Esophagus (tissue), 2 donors: ENCODE measurements around the gene NPBWR2. TPM values are rescaled to one million over a fixed set of nuclear protein-coding genes. Genes with fewer than 3 reads are reported as not detected.

ENCODE experiments used
- H3K27ac ChIP-seq, 2 donors: one replicate each; pipeline ENCODE4 v1.5.1; 2013; ENCODE audit warnings: low read depth in 2 of 2, mild to moderate bottlenecking in 2 of 2, inconsistent platforms in 1 of 2, low read length in 1 of 2, moderate library complexity in 1 of 2
- H3K27me3 ChIP-seq, 2 donors: one replicate each; pipeline ENCODE4 v1.6.1; 2013; ENCODE audit warnings: low read length in 2 of 2, control low read depth in 1 of 2, mild to moderate bottlenecking in 1 of 2; ENCODE audit not compliant: insufficient read depth in 2 of 2, control insufficient read depth in 1 of 2
- H3K36me3 ChIP-seq, 2 donors: one replicate each; pipeline ENCODE4 v1.6.1; 2013; ENCODE audit warnings: low read length in 1 of 2; ENCODE audit not compliant: control insufficient read depth in 2 of 2, insufficient read depth in 2 of 2
- H3K4me1 ChIP-seq, 2 donors: one replicate each; pipeline ENCODE4 v1.6.1; 2013; ENCODE audit warnings: low read length in 1 of 2; ENCODE audit not compliant: control insufficient read depth in 2 of 2, insufficient read depth in 2 of 2
- H3K4me3 ChIP-seq, 2 donors: one replicate each; pipeline ENCODE4 v1.5.1; 2013; ENCODE audit warnings: low read length in 2 of 2, mild to moderate bottlenecking in 2 of 2, low read depth in 1 of 2, moderate library complexity in 1 of 2
- H3K9me3 ChIP-seq, 2 donors: one replicate each; pipeline ENCODE4 v1.6.1; 2013; ENCODE audit warnings: mild to moderate bottlenecking in 2 of 2, low read depth in 1 of 2, low read length in 1 of 2, moderate library complexity in 1 of 2; ENCODE audit not compliant: control insufficient read depth in 2 of 2, insufficient read depth in 1 of 2
- WGBS, 2 donors: extraction: QIAGEN DNeasy Blood & Tissue Kit; methylation state at CpG; one replicate each; pipeline ENCODE4 v1.1.7; 2013; 5-methylcytosine and 5-hydroxymethylcytosine counted together
- polyA plus RNA-seq, 2 donors: library from polyadenylated mRNA; stranded (reverse); fragments of 200-250 nt; gene quantifications; one replicate each; pipeline ENCODE4 v1.2.3, GENCODE V29; 2013
- donor health status: healthy with polysubstance abuse.
- donor health status: Bipolar disorder and iron deficiency.

The NPBWR2 gene
- polyA plus RNA-seq, 2 donors, result not detected

DNA sequence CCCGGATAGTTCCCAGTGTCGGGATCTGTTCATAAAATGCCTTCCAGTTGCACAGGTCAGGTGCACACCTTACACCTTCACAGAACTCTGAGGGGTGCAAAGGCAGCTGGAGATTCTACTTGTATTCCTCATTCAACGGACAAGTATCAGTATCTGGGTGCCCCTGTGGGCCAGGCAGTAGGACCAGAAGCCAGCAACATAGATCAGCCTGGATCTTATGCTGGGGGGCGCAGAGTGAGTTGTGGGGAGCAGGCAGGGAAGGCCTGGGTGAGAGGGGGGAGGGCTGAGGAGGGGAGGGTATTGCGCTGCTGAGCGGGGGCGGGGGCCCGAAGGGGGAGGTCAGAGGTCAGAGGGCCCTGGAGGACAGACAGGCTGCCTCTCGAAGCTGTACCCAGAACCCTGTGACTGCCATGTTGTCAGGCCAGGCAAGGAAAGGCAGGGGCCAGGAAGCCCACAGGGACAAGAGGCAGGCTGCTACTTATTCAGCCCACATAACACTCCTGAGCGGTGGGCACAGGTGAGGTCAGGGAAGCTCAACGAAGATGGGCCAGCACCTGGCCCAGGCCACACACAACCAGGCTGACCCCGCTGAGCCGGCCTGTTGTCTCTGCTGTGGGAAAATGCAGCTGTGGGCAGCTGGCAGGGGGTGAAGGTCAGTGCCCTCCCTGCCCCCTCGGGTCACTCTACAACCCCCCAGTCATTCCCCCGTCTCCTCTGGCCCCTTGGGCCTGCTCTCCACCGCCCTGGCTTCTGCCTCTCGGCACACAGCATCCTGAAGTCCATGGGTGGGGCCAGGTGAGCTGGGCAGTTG lies 26.3 kb downstream of the NPBWR2 start:
- no peak overlapping the region for H3K4me3 ChIP-seq
- no peaks in the 10 kb centered on the region for H3K27me3 ChIP-seq
- no peaks in the 10 kb centered on the region for H3K9me3 ChIP-seq
- H3K27ac ChIP-seq, result no peak overlapping the region
- WGBS, 2 donors, result 72 to 75% methylated on average over 17 of the region's 17 CpGs
- peaks cover 0 to 3% of the 10 kb centered on the region in 2 donors for H3K36me3 ChIP-seq
- H3K4me1 ChIP-seq, result peaks cover 5 to 20% of the 10 kb centered on the region in 2 donors

DNA sequence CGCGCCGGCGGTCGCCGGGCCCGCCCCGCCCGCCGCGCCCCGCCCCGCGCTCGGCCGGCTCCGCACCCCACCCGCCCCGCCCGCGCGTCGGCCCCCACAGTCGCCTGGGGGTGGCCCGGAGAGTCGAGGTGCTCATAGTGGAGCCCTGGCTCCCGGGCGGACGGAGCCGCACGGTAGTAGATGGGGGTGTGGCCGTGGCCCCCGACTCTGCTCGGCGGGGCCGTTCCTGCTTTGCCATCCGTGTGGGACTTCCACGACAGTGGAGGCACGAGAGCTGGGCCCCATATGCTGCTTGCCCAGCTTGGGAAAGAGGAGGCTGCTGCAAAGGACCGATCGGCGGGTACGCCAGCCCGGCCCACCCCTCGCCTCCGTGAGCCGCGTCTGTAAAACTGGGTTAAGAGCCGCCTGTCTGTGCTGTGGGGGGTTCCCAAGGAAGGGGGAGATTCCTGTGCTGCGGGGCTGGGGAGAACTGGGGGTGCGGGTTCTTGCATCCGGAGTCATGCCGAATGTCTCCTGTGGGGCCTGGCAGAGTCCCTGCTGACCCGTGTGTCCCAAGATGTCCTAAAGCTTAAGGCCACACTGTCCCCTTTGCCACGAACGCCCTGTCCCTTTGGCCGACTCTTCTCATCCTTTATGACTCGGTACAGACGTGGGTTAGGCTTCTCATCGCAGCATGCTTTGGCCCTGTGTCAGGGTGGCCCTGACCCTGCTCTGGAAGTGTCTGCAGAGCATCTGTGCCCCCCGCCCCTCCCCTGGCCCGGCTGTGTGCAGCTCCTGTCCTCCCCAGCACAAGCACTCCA lies 27.2 kb downstream of the NPBWR2 start, which contains the start of gene OPRL1:
Gene OPRL1, plus strand, starts transcription at position 70 of the 800 bp plus-strand sequence. CDS start 12,639 bp downstream, outside the sequence.
- H3K27me3 ChIP-seq, result no peaks in the 10 kb centered on the region
- peaks cover 5 to 20% of the 10 kb centered on the region in 2 donors for H3K4me1 ChIP-seq
- H3K36me3 ChIP-seq, result peaks cover 0 to 6% of the 10 kb centered on the region in 2 donors
- peak within 1 kb of the TSS; percentile 69 to 70 for H3K4me3 ChIP-seq
- H3K27ac ChIP-seq, result peak within 1 kb of the TSS; percentile 79 to 80
- 6 to 10% methylated on average over 39 to 62 of the region's 62 CpGs for WGBS, 2 donors
- no peaks in the 10 kb centered on the region for H3K9me3 ChIP-seq

DNA sequence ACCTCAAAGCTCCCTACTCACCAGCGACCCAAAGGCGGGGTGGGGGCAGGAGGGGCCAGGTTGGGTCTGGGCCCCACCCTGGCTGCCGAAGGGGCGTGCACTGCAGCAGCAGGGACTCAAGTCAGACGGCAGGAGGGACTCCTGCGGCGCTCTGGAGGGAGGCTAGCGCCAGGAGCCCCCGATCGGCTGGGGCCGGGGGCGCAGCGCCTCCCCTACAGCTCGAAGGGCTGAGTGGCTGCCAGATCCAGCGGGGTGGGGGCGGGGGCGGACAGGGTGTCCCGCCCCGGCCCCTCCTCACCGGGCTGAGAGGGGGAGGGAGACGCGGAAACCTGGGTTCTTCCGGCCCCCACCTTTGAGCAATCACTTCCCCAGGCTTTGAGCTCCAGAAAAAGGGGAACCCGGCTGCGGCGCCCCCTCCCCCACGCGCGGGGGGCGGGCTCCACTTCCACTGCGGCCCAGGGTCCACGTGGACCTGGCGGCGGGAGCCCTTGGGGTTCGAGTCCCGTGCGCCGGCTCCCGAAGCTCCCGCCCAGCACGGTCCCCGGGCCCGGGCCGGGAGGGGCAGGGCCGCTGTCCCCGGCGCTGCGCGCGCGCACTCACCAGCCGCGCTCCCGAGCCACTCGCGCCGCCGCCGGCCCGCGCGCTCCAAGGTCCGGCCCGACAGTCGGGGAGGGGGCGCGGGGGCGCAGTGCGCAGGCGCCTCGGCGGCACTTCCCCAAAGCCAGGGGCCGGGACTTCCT lies 27.9 kb downstream of the NPBWR2 start, which contains the start of gene RGS19:
Gene RGS19, minus strand, starts transcription at position 246 of the 740 bp plus-strand sequence. CDS start 2,632 bp downstream, outside the sequence.
- Histone ChIP-seq H3K36me3 (peaks cover 0 to 13% of the 10 kb centered on the region in 2 donors), H3K27ac (peak within 1 kb of the TSS; percentile 79 to 80), H3K4me1 (peaks cover 5 to 21% of the 10 kb centered on the region in 2 donors), H3K4me3 (peak within 1 kb of the TSS; percentile 69 to 70), H3K9me3 (no peaks in the 10 kb centered on the region), H3K27me3 (no peaks in the 10 kb centered on the region)
- WGBS, 2 donors, result 0 to 1% methylated on average over 38 to 73 of the region's 73 CpGs

DNA sequence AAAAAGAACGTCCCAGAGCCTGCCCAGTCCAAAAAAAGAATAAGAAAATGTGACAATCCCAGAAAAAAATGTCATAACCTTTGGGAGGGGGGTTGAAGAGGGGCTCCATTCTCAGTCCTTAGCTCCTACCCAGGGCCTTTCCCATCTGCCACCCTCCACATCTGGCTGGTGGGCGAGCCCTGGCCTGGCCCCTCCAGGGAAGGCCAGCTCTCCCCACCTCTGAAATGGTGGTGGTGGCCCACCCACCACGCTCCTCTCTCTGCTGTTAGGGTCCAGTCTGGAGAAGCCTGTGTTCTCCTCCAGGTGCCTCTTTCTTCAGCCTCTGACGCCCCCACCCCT lies 28.5 kb downstream of the NPBWR2 start:
- WGBS, 2 donors, result 8 to 11% methylated on average over 4 of the region's 4 CpGs
- peak overlapping the region; percentile 34 to 79 for H3K27ac ChIP-seq
- H3K36me3 ChIP-seq, result peaks cover 1 to 18% of the 10 kb centered on the region in 2 donors
- H3K4me1 ChIP-seq, result peaks cover 5 to 24% of the 10 kb centered on the region in 2 donors
- peaks cover 0 to 3% of the 10 kb centered on the region in 2 donors for H3K9me3 ChIP-seq
- no peaks in the 10 kb centered on the region for H3K27me3 ChIP-seq
- H3K4me3 ChIP-seq, result peak overlapping the region; percentile 69 to 70

DNA sequence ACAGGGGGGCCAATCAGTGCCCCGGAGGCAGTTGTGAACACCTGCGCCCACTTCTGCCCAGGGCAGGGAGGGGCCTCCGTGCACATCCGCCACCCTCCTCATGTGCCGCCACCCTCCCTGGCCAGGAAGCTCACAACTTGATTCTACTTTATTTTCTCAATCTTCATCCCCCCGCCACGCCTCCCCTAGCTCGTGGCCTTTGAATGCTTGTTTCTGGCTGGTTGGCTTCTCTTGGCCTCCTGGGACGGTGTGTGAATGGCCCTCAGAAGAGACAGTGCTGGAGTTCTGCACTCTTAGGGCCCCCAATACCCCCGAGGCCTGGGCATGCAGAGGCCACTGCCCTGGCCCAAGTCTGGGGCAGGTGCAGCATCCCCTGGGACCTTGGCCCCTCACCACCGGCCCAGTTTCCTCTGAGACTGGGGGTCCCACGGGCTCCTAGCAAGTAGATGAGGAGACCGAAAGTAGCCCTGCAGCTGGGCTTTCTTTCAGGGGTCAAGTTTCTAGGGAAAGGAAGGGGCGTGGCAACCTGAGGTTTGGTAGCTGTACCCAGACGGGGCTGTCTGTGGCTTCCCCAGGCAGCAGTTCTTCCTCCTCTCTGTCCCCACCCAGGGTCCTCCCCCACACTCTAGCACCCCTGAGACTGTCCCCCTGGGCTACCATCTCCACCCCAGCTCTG lies 29.4 kb downstream of the NPBWR2 start:
- WGBS, 2 donors, result 37 to 47% methylated on average over 15 of the region's 15 CpGs
- Histone ChIP-seq H3K27me3 (no peaks in the 10 kb centered on the region), H3K9me3 (peaks cover 0 to 6% of the 10 kb centered on the region in 2 donors), H3K27ac (peak overlapping the region; percentile 23 to 24), H3K4me1 (peaks cover 5 to 20% of the 10 kb centered on the region in 2 donors), H3K4me3 (peak overlapping the region; percentile 35 to 70), H3K36me3 (peaks cover 2 to 25% of the 10 kb centered on the region in 2 donors)

DNA sequence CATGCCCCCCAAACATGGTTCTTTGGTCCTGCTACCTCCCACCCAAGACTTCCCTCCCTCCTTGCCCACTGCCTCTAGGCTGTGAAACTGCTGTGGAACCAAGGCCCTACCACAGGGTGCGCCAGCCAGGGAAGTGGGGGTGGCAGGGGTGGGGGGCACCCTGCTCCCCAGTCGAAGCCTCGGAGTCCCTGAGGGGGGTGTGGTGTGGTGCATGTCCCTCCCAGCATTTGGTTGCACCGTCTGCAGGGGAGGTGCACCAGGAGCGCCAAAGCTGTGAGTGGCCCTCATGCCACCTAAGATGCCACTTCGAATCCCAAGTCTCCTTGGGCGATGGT lies 29.9 kb downstream of the NPBWR2 start:
- H3K27me3 ChIP-seq, result no peaks in the 10 kb centered on the region
- WGBS, 2 donors, result 61 to 81% methylated on average over 7 of the region's 7 CpGs
- peak overlapping the region; percentile 7 to 35 for H3K4me3 ChIP-seq
- H3K9me3 ChIP-seq, result peaks cover 0 to 6% of the 10 kb centered on the region in 2 donors
- peak overlapping the region in 1 of 2 donors; percentile 19 for H3K27ac ChIP-seq
- peaks cover 5 to 19% of the 10 kb centered on the region in 2 donors for H3K4me1 ChIP-seq
- H3K36me3 ChIP-seq, result peaks cover 2 to 29% of the 10 kb centered on the region in 2 donors

DNA sequence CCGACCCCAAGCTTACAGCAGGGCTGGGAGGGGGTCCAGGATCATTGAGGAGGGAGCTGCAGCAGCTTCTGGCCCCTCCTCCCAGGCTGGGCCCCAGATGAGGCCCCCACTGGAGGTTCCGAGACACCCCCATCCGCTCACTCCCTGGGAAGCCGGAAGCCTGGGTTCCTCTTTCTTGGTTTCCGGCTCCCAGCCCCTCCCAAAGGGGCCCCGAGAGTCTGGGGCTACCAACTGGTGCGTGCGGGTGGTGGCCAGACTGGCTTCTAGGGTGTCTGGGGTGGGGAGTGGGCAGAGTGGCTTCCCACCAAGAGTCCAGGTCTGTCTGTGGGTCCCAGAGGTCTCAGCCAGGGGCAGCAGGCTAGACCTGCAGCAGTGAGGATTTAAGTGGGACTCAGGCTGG lies 30.3 kb downstream of the NPBWR2 start:
- Histone ChIP-seq H3K27me3 (no peaks in the 10 kb centered on the region), H3K9me3 (peaks cover 0 to 6% of the 10 kb centered on the region in 2 donors), H3K27ac (no peak overlapping the region), H3K4me1 (peaks cover 5 to 19% of the 10 kb centered on the region in 2 donors), H3K4me3 (peak overlapping the region in 1 of 2 donors; percentile 7), H3K36me3 (peaks cover 2 to 29% of the 10 kb centered on the region in 2 donors)
- 72 to 80% methylated on average over 8 of the region's 8 CpGs for WGBS, 2 donors

DNA sequence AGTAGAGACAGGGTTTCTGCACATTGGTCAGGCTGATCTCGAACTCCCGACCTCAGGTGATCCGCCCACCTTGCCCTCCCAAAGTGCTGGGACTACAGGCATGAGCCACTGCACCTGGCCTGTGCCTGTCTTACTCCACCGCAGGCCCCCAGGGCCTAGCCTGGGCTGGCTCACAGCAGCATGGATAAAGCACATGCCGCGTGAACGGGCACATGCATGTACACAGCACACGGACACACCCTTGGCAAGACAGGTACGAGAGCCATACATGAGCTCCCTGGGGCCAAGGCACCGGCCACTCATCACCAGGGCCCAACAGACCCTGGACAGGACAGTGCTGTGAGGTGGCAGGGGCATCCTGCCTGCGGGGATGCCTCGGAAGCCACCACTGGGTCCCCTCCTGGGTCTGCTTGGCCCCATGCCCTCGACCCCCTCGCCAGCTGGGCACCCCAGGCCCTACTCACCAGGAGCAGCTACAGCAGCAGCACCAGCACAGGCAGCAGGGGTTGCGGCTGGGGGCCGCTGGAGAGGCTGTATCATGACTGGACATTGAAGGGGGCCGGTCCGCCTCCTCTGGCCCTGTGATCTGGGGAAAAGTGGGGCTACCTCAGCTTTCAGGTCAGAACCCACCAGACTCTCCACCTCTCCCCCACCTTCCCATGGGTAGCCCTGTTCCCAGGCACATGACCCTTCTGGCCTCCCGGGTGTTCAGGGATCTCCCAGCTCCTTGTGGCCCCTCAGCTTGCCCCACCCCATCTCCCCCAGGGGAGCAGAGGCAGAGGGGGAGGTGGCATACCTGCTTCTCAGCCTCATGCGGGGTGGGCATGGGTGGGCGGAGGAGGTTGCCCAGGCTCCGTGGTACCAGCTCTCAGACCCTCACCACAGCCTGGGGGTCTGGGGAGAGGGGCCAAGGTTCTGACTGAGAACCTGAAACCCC lies 31.0 kb downstream of the NPBWR2 start:
- no peak overlapping the region for H3K4me3 ChIP-seq
- H3K36me3 ChIP-seq, result peaks cover 2 to 29% of the 10 kb centered on the region in 2 donors
- H3K27ac ChIP-seq, result no peak overlapping the region
- H3K9me3 ChIP-seq, result peaks cover 0 to 6% of the 10 kb centered on the region in 2 donors
- H3K4me1 ChIP-seq, result peaks cover 5 to 19% of the 10 kb centered on the region in 2 donors
- 73 to 89% methylated on average over 18 to 21 of the region's 22 CpGs for WGBS, 2 donors
- no peaks in the 10 kb centered on the region for H3K27me3 ChIP-seq
